ENCODE data around the gene IFITM2.

- TF ChIP-seq CTCF (IDR thresholded peaks at IDR 0.05 in 4 of 5, conservative IDR thresholded peaks at IDR 0.05 in 1 of 5), result no peak
- no peak for TF ChIP-seq POLR2A (IDR thresholded peaks at IDR 0.05)
Measured at GRCh38 chr11:324156-324555, 16.5 kb downstream of the IFITM2 start.
